ENCODE data around the gene LRMDA. TPM values are rescaled to one million over a fixed set of nuclear protein-coding genes. Genes with fewer than 3 reads are reported as not detected.

LRMDA gene
- total RNA-seq, 1 donor from 2014 or later: 0.19 TPM

DNA sequence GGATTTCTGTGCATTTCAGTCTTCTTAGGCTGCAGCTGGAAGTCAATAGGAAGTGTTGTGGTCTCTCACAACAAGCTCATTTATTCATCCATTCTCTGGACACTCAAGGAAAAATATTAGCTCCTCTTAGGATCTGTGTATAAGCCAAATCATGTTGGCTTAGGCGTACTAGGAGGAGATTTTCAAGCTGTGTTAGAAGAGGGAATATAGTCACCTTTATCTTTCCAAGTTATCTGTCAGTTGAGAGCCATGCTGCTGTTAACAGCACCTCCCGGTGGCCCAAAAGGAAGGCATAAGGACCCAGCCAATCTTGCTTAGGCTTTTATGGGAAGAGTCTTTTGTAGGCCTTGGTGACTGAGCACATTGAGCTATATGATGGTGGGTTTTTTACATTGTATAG lies 220.0 kb downstream of the LRMDA start:
- TF ChIP-seq, protein P1, sequence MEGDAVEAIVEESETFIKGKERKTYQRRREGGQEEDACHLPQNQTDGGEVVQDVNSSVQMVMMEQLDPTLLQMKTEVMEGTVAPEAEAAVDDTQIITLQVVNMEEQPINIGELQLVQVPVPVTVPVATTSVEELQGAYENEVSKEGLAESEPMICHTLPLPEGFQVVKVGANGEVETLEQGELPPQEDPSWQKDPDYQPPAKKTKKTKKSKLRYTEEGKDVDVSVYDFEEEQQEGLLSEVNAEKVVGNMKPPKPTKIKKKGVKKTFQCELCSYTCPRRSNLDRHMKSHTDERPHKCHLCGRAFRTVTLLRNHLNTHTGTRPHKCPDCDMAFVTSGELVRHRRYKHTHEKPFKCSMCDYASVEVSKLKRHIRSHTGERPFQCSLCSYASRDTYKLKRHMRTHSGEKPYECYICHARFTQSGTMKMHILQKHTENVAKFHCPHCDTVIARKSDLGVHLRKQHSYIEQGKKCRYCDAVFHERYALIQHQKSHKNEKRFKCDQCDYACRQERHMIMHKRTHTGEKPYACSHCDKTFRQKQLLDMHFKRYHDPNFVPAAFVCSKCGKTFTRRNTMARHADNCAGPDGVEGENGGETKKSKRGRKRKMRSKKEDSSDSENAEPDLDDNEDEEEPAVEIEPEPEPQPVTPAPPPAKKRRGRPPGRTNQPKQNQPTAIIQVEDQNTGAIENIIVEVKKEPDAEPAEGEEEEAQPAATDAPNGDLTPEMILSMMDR (IDR thresholded peaks at IDR 0.05): no peak
- DNase-seq (ENCODE audit: extremely low spot score, unreplicated experiment): no peak
- H3K9me3 Mint-ChIP-seq (ENCODE audit: unreplicated experiment): peaks cover 5% of the 10 kb centered on the region
- no peak overlapping the region for H3K27ac Mint-ChIP-seq (ENCODE audit: unreplicated experiment)
- peaks cover 39% of the 10 kb centered on the region for H3K27me3 Mint-ChIP-seq (ENCODE audit: unreplicated experiment)
- H3K4me1 Mint-ChIP-seq (ENCODE audit: unreplicated experiment): no peaks in the 10 kb centered on the region
- no peak overlapping the region for H3K4me3 Mint-ChIP-seq (ENCODE audit: unreplicated experiment)
- H3K36me3 Mint-ChIP-seq (ENCODE audit: unreplicated experiment): no peaks in the 10 kb centered on the region

DNA sequence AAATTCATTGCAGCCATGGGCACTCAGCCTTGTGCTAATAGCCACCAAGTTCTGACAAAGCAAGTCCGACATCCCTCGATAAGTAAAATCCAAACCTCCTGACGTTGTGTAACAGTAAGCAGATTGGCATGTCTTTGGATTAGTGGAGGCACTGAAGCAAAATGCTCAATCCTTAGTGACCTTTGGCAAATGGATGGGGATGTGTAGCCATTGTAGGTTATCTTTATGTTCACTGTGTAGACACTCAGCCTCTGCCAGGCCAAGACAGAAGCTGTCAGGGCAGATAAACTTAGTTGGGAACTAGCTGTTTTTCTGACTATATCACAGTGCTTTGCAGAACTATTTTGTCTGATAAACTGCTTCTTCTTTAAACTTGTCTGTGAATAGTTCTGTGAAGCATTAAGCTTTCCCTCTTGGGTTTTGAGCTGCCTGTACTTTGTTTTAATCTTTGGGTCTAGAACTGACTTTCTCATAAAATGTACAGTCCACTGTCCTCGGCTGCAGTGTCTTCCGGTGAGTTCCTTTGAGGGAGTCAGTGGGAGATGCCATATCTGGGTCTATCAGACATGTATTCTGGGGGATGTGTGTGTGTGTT lies 220.8 kb downstream of the LRMDA start:
- Mint-ChIP-seq H3K36me3 (ENCODE audit: unreplicated experiment) (no peaks in the 10 kb centered on the region), H3K27ac (ENCODE audit: unreplicated experiment) (no peak overlapping the region), H3K27me3 (ENCODE audit: unreplicated experiment) (peaks cover 37% of the 10 kb centered on the region), H3K4me3 (ENCODE audit: unreplicated experiment) (no peak overlapping the region), H3K9me3 (ENCODE audit: unreplicated experiment) (peaks cover 5% of the 10 kb centered on the region), H3K4me1 (ENCODE audit: unreplicated experiment) (no peaks in the 10 kb centered on the region)
- DNase-seq (ENCODE audit: extremely low spot score, unreplicated experiment): no peak
- TF ChIP-seq, protein P1 (IDR thresholded peaks at IDR 0.05): no peak

DNA sequence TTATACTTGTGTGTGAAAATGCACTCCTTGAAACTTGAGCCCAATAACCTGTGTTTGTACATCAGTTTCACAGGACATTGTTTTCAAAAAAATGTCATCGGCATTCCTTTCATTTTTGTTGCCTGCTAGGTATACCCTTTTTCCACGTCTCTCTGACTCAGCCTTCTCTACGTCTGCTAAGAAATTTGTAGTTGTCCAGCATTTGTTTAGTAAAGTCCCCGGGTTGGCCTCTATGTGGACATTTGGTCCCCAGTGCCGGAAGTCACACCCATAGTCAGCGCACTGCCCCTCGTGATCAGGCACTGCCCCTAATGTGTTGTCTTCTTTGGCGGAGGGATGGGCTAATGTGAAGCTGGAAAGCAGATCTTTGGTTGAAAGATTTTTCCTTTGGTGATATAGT lies 222.3 kb downstream of the LRMDA start:
- Mint-ChIP-seq H3K27ac (ENCODE audit: unreplicated experiment) (no peak overlapping the region), H3K4me1 (ENCODE audit: unreplicated experiment) (no peaks in the 10 kb centered on the region), H3K4me3 (ENCODE audit: unreplicated experiment) (no peak overlapping the region), H3K9me3 (ENCODE audit: unreplicated experiment) (peaks cover 5% of the 10 kb centered on the region), H3K27me3 (ENCODE audit: unreplicated experiment) (peaks cover 45% of the 10 kb centered on the region), H3K36me3 (ENCODE audit: unreplicated experiment) (no peaks in the 10 kb centered on the region)
- no peak for DNase-seq (ENCODE audit: extremely low spot score, unreplicated experiment)
- TF ChIP-seq, protein P1 (IDR thresholded peaks at IDR 0.05): no peak

DNA sequence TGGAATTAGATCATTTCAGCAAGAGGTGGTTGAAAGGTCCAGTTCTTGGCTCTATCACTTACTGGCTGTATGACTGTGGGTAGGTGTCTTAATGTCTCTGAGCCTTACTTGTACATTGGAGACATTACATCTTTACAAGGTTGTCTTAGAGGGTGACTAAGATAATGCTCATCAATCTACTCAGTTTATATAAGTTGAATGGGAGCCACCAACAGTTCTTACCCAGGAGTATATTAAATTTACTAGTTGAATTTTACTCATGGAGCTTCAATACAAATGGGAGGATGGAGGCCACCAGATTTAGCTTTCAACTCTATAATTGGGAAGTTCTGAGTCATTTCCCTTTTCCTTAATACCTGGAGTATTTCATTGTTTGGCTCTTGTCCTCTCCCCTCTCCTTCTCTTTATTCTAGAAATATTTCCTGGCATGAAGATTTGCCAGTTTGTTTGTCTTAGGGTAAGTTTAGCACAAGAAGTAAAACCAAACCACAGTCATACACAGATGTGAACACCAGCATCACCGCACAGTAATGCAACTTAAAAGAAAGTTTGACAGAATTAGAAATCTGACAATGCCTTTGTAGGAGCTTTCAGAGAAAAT lies 222.8 kb downstream of the LRMDA start:
- Mint-ChIP-seq H3K27me3 (ENCODE audit: unreplicated experiment) (peaks cover 43% of the 10 kb centered on the region), H3K27ac (ENCODE audit: unreplicated experiment) (no peak overlapping the region), H3K9me3 (ENCODE audit: unreplicated experiment) (peaks cover 5% of the 10 kb centered on the region), H3K4me1 (ENCODE audit: unreplicated experiment) (no peaks in the 10 kb centered on the region), H3K4me3 (ENCODE audit: unreplicated experiment) (no peak overlapping the region), H3K36me3 (ENCODE audit: unreplicated experiment) (no peaks in the 10 kb centered on the region)
- TF ChIP-seq, protein P1 (IDR thresholded peaks at IDR 0.05): no peak
- no peak for DNase-seq (ENCODE audit: extremely low spot score, unreplicated experiment)

DNA sequence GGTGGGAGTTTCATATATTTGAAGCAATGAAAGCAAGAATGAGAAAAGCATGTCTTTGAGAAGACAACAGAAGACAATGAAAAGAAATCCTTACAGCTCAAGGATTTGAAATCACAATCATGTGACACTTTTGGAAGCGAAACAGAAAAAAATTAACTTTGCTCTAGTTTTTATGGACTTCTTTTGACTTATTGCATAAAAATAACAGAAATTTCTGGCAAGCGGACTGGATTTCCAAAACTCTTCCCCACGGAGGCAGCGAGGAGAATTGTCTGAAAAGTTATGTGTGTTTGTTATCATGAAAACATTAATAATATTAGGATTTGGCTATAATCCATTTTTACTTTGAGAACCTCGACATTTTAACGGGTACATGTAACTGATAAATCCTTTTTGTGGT lies 223.3 kb downstream of the LRMDA start:
- peaks cover 2% of the 10 kb centered on the region for H3K9me3 Mint-ChIP-seq (ENCODE audit: unreplicated experiment)
- TF ChIP-seq, protein P1 (IDR thresholded peaks at IDR 0.05): no peak
- no peak for DNase-seq (ENCODE audit: extremely low spot score, unreplicated experiment)
- H3K27ac Mint-ChIP-seq (ENCODE audit: unreplicated experiment): no peak overlapping the region
- no peak overlapping the region for H3K4me3 Mint-ChIP-seq (ENCODE audit: unreplicated experiment)
- H3K27me3 Mint-ChIP-seq (ENCODE audit: unreplicated experiment): peaks cover 43% of the 10 kb centered on the region
- no peaks in the 10 kb centered on the region for H3K4me1 Mint-ChIP-seq (ENCODE audit: unreplicated experiment)
- no peaks in the 10 kb centered on the region for H3K36me3 Mint-ChIP-seq (ENCODE audit: unreplicated experiment)
